Liver (tissue), 9 donors: ENCODE measurements around the gene TAF5L. TPM values are rescaled to one million over a fixed set of nuclear protein-coding genes. Genes with fewer than 3 reads are reported as not detected.

Source experiments
- DNase-seq: peaks from one replicate; pipeline ENCODE4 v3.0.0-alpha.2; 2017; ENCODE audit warnings: low spot score
- H3K27ac ChIP-seq, 2 donors: one replicate each; pipeline ENCODE4 v1.7.0; 2013; ENCODE audit warnings: inconsistent platforms in 2 of 2, low read length in 2 of 2, control low read depth in 1 of 2, low read depth in 1 of 2, mild to moderate bottlenecking in 1 of 2
- H3K27me3 ChIP-seq, 4 donors: one replicate each; pipeline versions ENCODE4 v1.6.1 to v1.7.0; 2013; ENCODE audit warnings: low read length in 3 of 4, inconsistent platforms in 1 of 4, mild to moderate bottlenecking in 1 of 4, moderate library complexity in 1 of 4; ENCODE audit not compliant: control insufficient read depth in 4 of 4, insufficient read depth in 4 of 4
- H3K36me3 ChIP-seq, 4 donors: one replicate each; pipeline versions ENCODE4 v1.6.1 to v1.7.0; 2013; ENCODE audit warnings: low read length in 3 of 4, mild to moderate bottlenecking in 3 of 4, low read depth in 1 of 4, moderate library complexity in 1 of 4; ENCODE audit not compliant: control insufficient read depth in 4 of 4, insufficient read depth in 3 of 4
- H3K4me1 ChIP-seq, 4 donors: one replicate each; pipeline versions ENCODE4 v1.6.1 to v1.7.0; 2013; ENCODE audit warnings: low read length in 3 of 4, mild to moderate bottlenecking in 3 of 4, moderate library complexity in 1 of 4; ENCODE audit not compliant: control insufficient read depth in 4 of 4, insufficient read depth in 4 of 4
- H3K4me3 ChIP-seq, 3 donors: one replicate each; pipeline versions ENCODE4 v1.6.1 to v1.7.0; 2013; ENCODE audit warnings: low read length in 3 of 3, control low read depth in 1 of 3, low read depth in 1 of 3, mild to moderate bottlenecking in 1 of 3
- H3K9ac ChIP-seq, 2 donors: one replicate each; pipeline ENCODE4 v1.7.0; 2013; ENCODE audit warnings: low read length in 2 of 2, mild to moderate bottlenecking in 2 of 2, moderate library complexity in 2 of 2, control low read depth in 1 of 2, low read depth in 1 of 2
- H3K9me3 ChIP-seq, 4 donors: one replicate each; pipeline versions ENCODE4 v1.6.1 to v1.7.0; 2013; ENCODE audit warnings: low read length in 3 of 4; ENCODE audit not compliant: control insufficient read depth in 4 of 4
- ATF3 ChIP-seq: IDR thresholded peaks from 2 replicates; pipeline ENCODE4 v1.6.1; 2016; ENCODE audit warnings: antibody characterized with exemption
- EGR1 ChIP-seq, 2 donors: IDR thresholded peaks; 2 replicates each; pipeline ENCODE4 v1.6.1; 2016 to 2018; ENCODE audit warnings: antibody characterized with exemption in 2 of 2, low read depth in 2 of 2
- FOXA2 ChIP-seq: IDR thresholded peaks from 2 replicates; pipeline ENCODE4 v1.6.1; 2016; ENCODE audit warnings: antibody characterized with exemption
- GABPA ChIP-seq, 2 donors: IDR thresholded peaks in 1 of 2; conservative IDR thresholded peaks in 1 of 2; 2 replicates each; pipeline ENCODE4 v1.6.1; 2016; ENCODE audit warnings: antibody characterized with exemption in 2 of 2, mild to moderate bottlenecking in 1 of 2, moderate library complexity in 1 of 2
- HNF4A ChIP-seq, 2 donors: conservative IDR thresholded peaks; 2 replicates each; pipeline ENCODE4 v1.6.1; 2016; ENCODE audit warnings: antibody characterized with exemption in 2 of 2, mild to moderate bottlenecking in 2 of 2
- HNF4G ChIP-seq: IDR thresholded peaks from 2 replicates; pipeline ENCODE4 v1.6.1; 2016; ENCODE audit warnings: antibody characterized with exemption
- JUND ChIP-seq, 2 donors: IDR thresholded peaks; 2 replicates each; pipeline ENCODE4 v1.6.1; 2016; ENCODE audit warnings: antibody characterized with exemption in 2 of 2
- NR2F2 ChIP-seq: IDR thresholded peaks from 2 replicates; pipeline ENCODE4 v1.6.1; 2016; ENCODE audit warnings: antibody characterized with exemption
- RAD21 ChIP-seq, 2 donors: IDR thresholded peaks; 2 replicates each; pipeline ENCODE4 v1.6.1; 2016; ENCODE audit warnings: antibody characterized with exemption in 2 of 2, mild to moderate bottlenecking in 2 of 2
- REST ChIP-seq: IDR thresholded peaks from 2 replicates; pipeline ENCODE4 v1.6.1; 2016; ENCODE audit warnings: antibody characterized with exemption, mild to moderate bottlenecking
- RXRA ChIP-seq, 2 donors: IDR thresholded peaks; 2 replicates each; pipeline ENCODE4 v1.6.1; 2017 to 2018; ENCODE audit warnings: antibody characterized with exemption in 2 of 2, mild to moderate bottlenecking in 1 of 2
- SP1 ChIP-seq: IDR thresholded peaks from 2 replicates; pipeline ENCODE4 v1.6.1; 2018; ENCODE audit warnings: antibody characterized with exemption, mild to moderate bottlenecking
- TAF1 ChIP-seq: conservative IDR thresholded peaks from 2 replicates; pipeline ENCODE4 v1.6.1; 2016; ENCODE audit warnings: antibody characterized with exemption, mild to moderate bottlenecking
- YY1 ChIP-seq: IDR thresholded peaks from 2 replicates; pipeline ENCODE4 v1.6.1; 2016; ENCODE audit warnings: antibody characterized with exemption, mild to moderate bottlenecking
- ZBTB33 ChIP-seq: IDR thresholded peaks from 2 replicates; pipeline ENCODE4 v1.6.1; 2016; ENCODE audit warnings: antibody characterized with exemption
- WGBS: extraction: QIAGEN DNeasy Blood & Tissue Kit; methylation state at CpG from one replicate; pipeline ENCODE4 v1.1.7; 2013; 5-methylcytosine and 5-hydroxymethylcytosine counted together
- polyA plus RNA-seq, 2 donors: library from polyadenylated mRNA; stranded (reverse) in 1 of 2; unstranded in 1 of 2; fragments of 200-250 nt in 1 of 2; fragments of >200 nt in 1 of 2; fragmentation: Nextera tagmentation in 1 of 2; extraction: Ambion mirVana in 1 of 2; gene quantifications; one replicate each; pipeline versions ENCODE4 v1.2.1 to v1.2.3, GENCODE V29; 2013 to 2015
- total RNA-seq, 2 donors: library from RNA; depleted of rRNA; stranded (reverse); fragments of >200 nt; gene quantifications; one replicate each; pipeline ENCODE4 v1.2.3, GENCODE V29; 2014
- donor health status: healthy.
- donor health status: healthy.
- donor health status: healthy.
- donor health status: healthy.
- donor health status: healthy.

The TAF5L gene
- total and polyA plus RNA-seq, 4 donors: 1.8 to 16.2 (median 10.4) TPM

GRCh38 chr1:229582715-229583114 lies 43.2 kb downstream of the TAF5L start (continued):
- no peak for TF ChIP-seq ZBTB33

GRCh38 chr1:229582011-229582694 lies 43.8 kb downstream of the TAF5L start:
- Histone ChIP-seq H3K9me3 (no peaks in the 10 kb centered on the region), H3K27me3 (no peaks in the 10 kb centered on the region), H3K36me3 (no peaks in the 10 kb centered on the region), H3K4me3 (no peak overlapping the region), H3K9ac (no peak overlapping the region), H3K27ac (no peak overlapping the region), H3K4me1 (peaks cover 0 to 5% (median 3%) of the 10 kb centered on the region in 4 donors)
- WGBS: 40% methylated on average over 11 of the region's 11 CpGs
- DNase-seq: no peak
- TF ChIP-seq FOXA2 (no peak), HNF4A (conservative IDR thresholded peaks at IDR 0.05) (no peak), RXRA (IDR thresholded peaks at IDR 0.05) (no peak), NR2F2 (no peak), ZBTB33 (no peak), GABPA (IDR thresholded peaks at IDR 0.05 in 1 of 2, conservative IDR thresholded peaks at IDR 0.05 in 1 of 2) (no peak), JUND (IDR thresholded peaks at IDR 0.05) (no peak), RAD21 (IDR thresholded peaks at IDR 0.05) (no peak), ATF3 (no peak), REST (no peak), HNF4G (no peak), YY1 (no peak), SP1 (no peak), TAF1 (no peak), EGR1 (IDR thresholded peaks at IDR 0.05; ENCODE audit: low read depth in 2 of 2) (no peak)
